GM12878 (cell line): ENCODE measurements around the gene PTPN13. TPM values are rescaled to one million over a fixed set of nuclear protein-coding genes. Genes with fewer than 3 reads are reported as not detected.

Source experiments
- ATAC-seq: fragments of 200-7000 bp; cut with Tn5 transposase; 3 replicates; pipeline ENCODE4 v1.9.1; 2020; ENCODE audit warnings: mild to moderate bottlenecking, moderate library complexity
- BruUV-seq: library from RNA; stranded (reverse); fragments of 400-500 nt; replicated peaks from 2 replicates; lab custom pipeline; 2021; lab: Mats Ljungman, UMichigan
- CTCF ChIA-PET: fragments of 300-600 bp; sonication (Branson Sonifier 250); formaldehyde crosslinking; extraction: SDS; loops from one replicate; lab custom pipeline; 2021; ENCODE audit warnings: inconsistent platforms; lab: Yijun Ruan, JAX
- POLR2A ChIA-PET: fragments of 350-600 bp; formaldehyde crosslinking; extraction: SDS; loops from one replicate; lab custom pipeline; 2021; ENCODE audit warnings: inconsistent platforms; lab: Charles Lee
- RAD21 ChIA-PET: fragments of 300-600 bp; sonication (Branson Sonifier 250); formaldehyde crosslinking; loops from one replicate; lab custom pipeline; 2023; ENCODE audit warnings: antibody characterized with exemption; ENCODE audit not compliant: unreplicated experiment; lab: Charles Lee
- SMC1A ChIA-PET: fragments of 300-600 bp; sonication (Branson Sonifier 250); formaldehyde crosslinking; loops from one replicate; lab custom pipeline; 2023; ENCODE audit not compliant: unreplicated experiment, uncharacterized antibody; lab: Charles Lee
- DNase-seq: peaks from one replicate; pipeline ENCODE4 v3.0.0-alpha.2; 2011; ENCODE audit warnings: low read depth, low spot score
- FAIRE-seq: peaks from 3 replicates; lab custom pipeline; 2011; peaks lifted over from hg19 to GRCh38; lab: Jason Lieb, UNC
- H2AFZ ChIP-seq: 2 replicates; pipeline ENCODE4 v1.6.0; 2011; ENCODE audit warnings: low read depth, low read length, control low read depth; ENCODE audit not compliant: control insufficient read depth
- H3K27ac ChIP-seq: 2 replicates; pipeline ENCODE4 v1.5.1; 2011; ENCODE audit warnings: control low read depth; ENCODE audit not compliant: control insufficient read depth, insufficient read depth
- H3K27me3 ChIP-seq, 2 experiments: replicated peaks in 1 of 2; 2 replicates each; pipeline versions ENCODE4 v1.6.0 to v1.6.1; 2011; ENCODE audit warnings: low read length in 1 of 2; ENCODE audit not compliant: control insufficient read depth in 2 of 2, insufficient read depth in 2 of 2
- H3K36me3 ChIP-seq, 2 experiments: 2 replicates each; pipeline ENCODE4 v1.5.1; 2011; ENCODE audit warnings: low read length in 1 of 2; ENCODE audit not compliant: control insufficient read depth in 2 of 2, insufficient read depth in 2 of 2
- H3K4me1 ChIP-seq: 2 replicates; pipeline ENCODE4 v1.6.1; 2011; ENCODE audit warnings: mild to moderate bottlenecking, low read length, moderate library complexity, mixed read lengths; ENCODE audit not compliant: control insufficient read depth, insufficient read depth
- H3K4me2 ChIP-seq: 2 replicates; pipeline ENCODE4 v1.6.0; 2011; ENCODE audit warnings: control low read depth; ENCODE audit not compliant: control insufficient read depth, insufficient read depth
- H3K4me3 ChIP-seq: fragments of 200-600 bp; sonication (generic); 2 replicates; pipeline ENCODE4 v1.5.1; 2016
- H3K79me2 ChIP-seq: 2 replicates; pipeline ENCODE4 v1.6.0; 2011; ENCODE audit warnings: low read length; ENCODE audit not compliant: control insufficient read depth, insufficient read depth
- H3K9ac ChIP-seq: 2 replicates; pipeline ENCODE4 v1.8.0; 2011; ENCODE audit warnings: low read length, control low read depth, mixed read lengths; ENCODE audit not compliant: control insufficient read depth, insufficient read depth
- H3K9me3 ChIP-seq: replicated peaks from 3 replicates; pipeline ENCODE4 v1.5.1; 2011; ENCODE audit warnings: mild to moderate bottlenecking, low read length; ENCODE audit not compliant: control insufficient read depth, insufficient read depth
- H4K20me1 ChIP-seq: 2 replicates; pipeline ENCODE4 v1.6.0; 2011; ENCODE audit not compliant: control insufficient read depth, insufficient read depth
- IKZF2 ChIP-seq, 2 experiments: fragments of 450-650 bp; IDR thresholded peaks; 2 replicates each; pipeline ENCODE4 v1.6.1; 2017; ENCODE audit warnings: mild to moderate bottlenecking in 2 of 2, moderate library complexity in 2 of 2
- MLLT1 ChIP-seq: fragments of 450-650 bp; IDR thresholded peaks from 2 replicates; pipeline ENCODE4 v1.6.1; 2016; ENCODE audit warnings: mild to moderate bottlenecking
- WGBS: methylation state at CpG from one replicate; pipeline ENCODE4 v1.1.6; 2016; ENCODE audit warnings: low lambda C conversion rate; ENCODE audit not compliant: insufficient replicate concordance, insufficient coverage; ENCODE audit errors: missing lambda C conversion rate; 5-methylcytosine and 5-hydroxymethylcytosine counted together
- in situ Hi-C: fragments of 300-500 bp; cut with MboI; formaldehyde crosslinking; loops from 9 replicates; pipeline ENCODE4 v1.14.3; 2018; ENCODE audit warnings: mixed read lengths
- intact Hi-C: fragments of 100-400 bp; cut with micrococcal nuclease; formaldehyde crosslinking; loops from one replicate; pipeline ENCODE4 v1.14.2; 2022; ENCODE audit not compliant: unreplicated experiment
- polyA plus RNA-seq, 11 experiments: library from polyadenylated mRNA; depleted of rRNA in 4 of 11; unstranded in 6 of 11; stranded (reverse) in 5 of 11; fragments of >200 nt; fragmentation: Nextera tagmentation in 4 of 11; fragmentation: Illumina TruSeq in 1 of 11; extraction: Ambion mirVana in 4 of 11; extraction: Trizol in 1 of 11; gene quantifications; 1 replicate in 1 of 11; 2 replicates in 10 of 11; pipeline versions ENCODE4 v1.2.1 to v1.2.3, GENCODE V29; 2011 to 2016; ENCODE audit warnings: inconsistent platforms in 2 of 11, missing spikeins in 2 of 11, low read depth in 1 of 11
- total RNA-seq, 4 experiments: library from RNA; depleted of rRNA in 3 of 4; stranded (reverse); fragments of >200 nt in 3 of 4; fragmentation: Illumina TruSeq in 1 of 4; extraction: Trizol in 1 of 4; gene quantifications; 2 replicates each; pipeline versions ENCODE4 v1.2.1 to v1.2.3, GENCODE V29; 2013 to 2021

Gene PTPN13
- total and polyA plus RNA-seq, 10 of the 15 experiments (the other 5 are each of a cell fraction or from before 2014, with no cell fraction given): 8.5 to 69.4 (median 33.9) TPM

GRCh38 chr4:86587381-86588140, 6.6 kb upstream of the PTPN13 start:
- Histone ChIP-seq H3K36me3 (no peaks in the 10 kb centered on the region), H3K9ac (no peak overlapping the region), H4K20me1 (no peaks in the 10 kb centered on the region), H3K4me2 (no peak overlapping the region), H3K27ac (no peak overlapping the region), H2AFZ (no peak overlapping the region), H3K4me1 (0 out of 2 replicates have a peak, but pooled peaks cover 3% of the 10 kb centered on the region), H3K9me3 (no peaks in the 10 kb centered on the region; the same call in 2 of the 3 replicates), H3K27me3 (no peaks in the 10 kb centered on the region; a peak in 1 of 4 replicates), H3K4me3 (no peak overlapping the region)
- ChIA-PET POLR2A (interaction anchor here (1.1 to 8.7 kb wide), 7 partner anchors 7 to 43 kb away, joined by 3 to 89 read pairs (median 5); partner anchors contain the start of gene PTPN13), CTCF (interaction anchor here (0.7 to 5.6 kb wide), 9 partner anchors 8 to 261 kb away, joined by 3 to 35 read pairs (median 6); no protein-coding TSS in a partner anchor), RAD21 (interaction anchor here (1.3 to 9.0 kb wide), 12 partner anchors 7 to 88 kb away, joined by 3 to 115 read pairs (median 7); partner anchors contain the start of gene PTPN13), SMC1A (interaction anchor here (0.7 to 10.1 kb wide), 21 partner anchors 9 to 505 kb away, joined by 3 to 209 read pairs (median 6); partner anchors contain the start of gene PTPN13)
- in situ Hi-C loops: no loop called here
- DNase-seq: no peak
- TF ChIP-seq MLLT1: no peak
- peak; percentile 16 to 28; a peak in 1 of 4 replicates for TF ChIP-seq IKZF2 (IDR thresholded peaks at IDR 0.05)
- TF ChIP-seq, all 136 proteins: peak for 1
- H3K79me2 ChIP-seq: no peaks in the 10 kb centered on the region
- BruUV-seq: no TSS peak
- intact Hi-C loops: no loop called here
- FAIRE-seq: no peak
- 46% methylated on average over 3 of the region's 3 CpGs for WGBS
- ATAC-seq: peak; percentile 37
